ENCODE data around the gene OR11H7. TPM values are rescaled to one million over a fixed set of nuclear protein-coding genes. Genes with fewer than 3 reads are reported as not detected.
"Not testable (repeated sequence)": the region's sequence is repeated elsewhere in the genome, so short reads cannot be mapped to it uniquely, and the experiment has no call there.

The OR11H7 gene
- under 1 TPM; 0.45 to 0.75 (median 0.64) TPM for polyA plus RNA-seq (ENCODE audit: insufficient read length in 4 of 4)

- no peak for DNase-seq (ENCODE audit: low read depth in 4 of 4, low spot score in 3 of 4)
These were observed at the start of gene OR11H7 for GRCh38 chr14:20228681-20229080. Gene OR11H7 (plus strand): TSS chr14:20228981.

GRCh38 chr14:20179218-20179617 is 49.6 kb upstream of the OR11H7 start:
- no peak for DNase-seq (ENCODE audit: low read depth in 4 of 4, low spot score in 3 of 4)

- DNase-seq (ENCODE audit: low read depth in 4 of 4, low spot score in 3 of 4): no peak
These were observed 48.9 kb upstream of the OR11H7 start for GRCh38 chr14:20179880-20180279.

DNA sequence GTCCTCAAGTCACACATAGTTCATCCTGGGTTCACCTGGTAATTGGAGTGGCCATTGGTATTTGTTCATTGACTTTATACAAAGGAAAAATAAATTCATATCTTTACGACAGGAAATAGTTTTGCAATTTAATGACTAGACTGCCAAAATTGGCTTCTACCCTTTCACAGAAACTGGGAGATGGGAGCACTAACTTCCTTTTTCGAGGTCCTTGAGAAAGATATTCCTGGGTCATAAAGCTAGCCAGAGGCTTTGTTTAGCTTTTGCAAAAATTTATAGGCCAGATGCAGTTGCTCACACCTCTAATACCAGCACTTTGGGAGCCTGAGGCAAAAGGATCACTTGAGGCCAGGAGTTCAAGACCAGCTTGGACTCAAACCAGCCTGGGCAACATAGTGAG is 48.3 kb upstream of the OR11H7 start:
- DNase-seq (ENCODE audit: low read depth in 4 of 4, low spot score in 3 of 4): no peak

GRCh38 chr14:20184181-20184580 is 44.6 kb upstream of the OR11H7 start:
- no peak for DNase-seq (ENCODE audit: low read depth in 4 of 4, low spot score in 3 of 4)

GRCh38 chr14:20190596-20190995 is 38.2 kb upstream of the OR11H7 start, which contains the start of gene OR11G2:
Gene OR11G2 (plus strand): TSS chr14:20190896. CDS start chr14:20197438, 6,542 bp downstream.
- DNase-seq (ENCODE audit: low read depth in 4 of 4, low spot score in 3 of 4): no peak

DNA sequence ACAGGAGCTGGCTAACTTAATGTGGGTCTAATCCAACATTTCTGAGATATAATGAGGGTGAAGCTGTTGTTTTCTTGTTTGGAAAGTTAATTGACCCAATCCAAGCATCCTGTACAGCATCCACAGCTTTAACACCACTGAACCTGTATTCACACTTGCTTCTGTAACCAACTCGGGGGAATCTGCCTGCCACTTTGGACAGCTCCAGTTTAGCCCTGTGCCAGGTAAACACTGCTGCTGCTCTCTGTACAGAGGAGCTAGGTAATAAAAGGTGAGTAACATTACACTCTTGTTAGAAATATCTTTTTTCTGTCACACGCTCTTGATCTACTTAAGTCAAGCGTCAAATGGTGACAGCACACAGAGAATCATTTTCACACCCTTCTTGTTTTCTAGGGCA is 37.4 kb upstream of the OR11H7 start:
- no peak for DNase-seq (ENCODE audit: low read depth in 4 of 4, low spot score in 3 of 4)

DNA sequence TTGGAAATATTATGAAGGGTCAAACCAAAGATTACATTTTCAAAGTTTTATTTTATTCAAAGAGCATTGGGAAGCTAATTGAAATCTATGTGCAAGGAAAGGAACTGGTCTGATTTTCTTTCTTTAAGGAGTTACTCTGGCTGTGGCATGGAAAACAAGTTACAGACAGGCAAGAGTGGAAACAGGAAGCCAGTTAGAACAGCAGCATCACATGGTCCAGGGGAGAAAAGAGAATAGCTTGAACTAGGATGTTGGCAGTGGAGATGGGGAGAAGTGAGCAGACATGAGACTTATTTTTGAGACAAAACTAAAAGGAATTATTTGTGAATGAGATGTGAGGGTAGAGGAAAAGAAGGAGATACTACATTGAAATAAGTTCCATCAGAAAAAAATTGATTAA is 34.7 kb upstream of the OR11H7 start:
- DNase-seq (ENCODE audit: low read depth in 4 of 4, low spot score in 3 of 4): no peak

DNA sequence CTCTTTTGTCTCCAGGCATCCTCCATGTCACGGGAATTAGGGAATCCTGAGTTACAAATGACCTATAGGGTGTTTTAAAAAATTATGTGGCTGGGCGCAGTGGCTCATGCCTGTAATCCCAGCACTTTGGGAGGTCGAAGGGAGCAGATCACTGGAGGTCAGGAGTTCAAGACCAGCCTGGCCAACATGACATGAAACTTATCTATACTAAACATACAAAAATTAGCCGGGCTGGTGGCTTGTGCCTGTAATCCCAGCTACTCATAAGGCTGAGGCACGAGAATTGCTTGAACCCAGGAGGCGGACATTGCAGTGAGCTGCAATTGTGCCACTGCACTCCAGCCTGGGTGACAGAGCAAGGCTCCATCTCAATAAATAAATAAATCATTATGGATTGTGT is 33.6 kb upstream of the OR11H7 start:
- not testable (repeated sequence) for DNase-seq (ENCODE audit: low read depth in 4 of 4, low spot score in 3 of 4)

DNA sequence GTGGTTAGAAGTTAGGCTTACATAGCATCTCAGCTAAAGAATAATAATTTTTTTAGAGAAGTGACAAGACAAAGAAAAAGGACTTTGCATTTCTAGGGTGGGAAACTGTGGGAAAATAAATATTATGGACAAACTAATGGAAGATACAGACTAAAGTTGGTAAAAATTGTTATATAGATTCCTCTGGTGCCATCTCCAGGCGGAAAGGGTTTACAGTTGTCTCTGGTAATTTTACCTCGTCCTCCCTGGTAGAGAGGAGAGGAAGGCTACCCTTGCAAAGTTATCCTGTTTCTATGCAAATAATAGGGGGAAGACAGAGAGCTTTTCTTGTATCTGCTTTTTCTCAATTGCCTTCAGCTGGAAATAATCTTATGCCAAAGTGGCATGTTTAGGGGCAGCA is 32.9 kb upstream of the OR11H7 start:
- no peak for DNase-seq (ENCODE audit: low read depth in 4 of 4, low spot score in 3 of 4)

DNA sequence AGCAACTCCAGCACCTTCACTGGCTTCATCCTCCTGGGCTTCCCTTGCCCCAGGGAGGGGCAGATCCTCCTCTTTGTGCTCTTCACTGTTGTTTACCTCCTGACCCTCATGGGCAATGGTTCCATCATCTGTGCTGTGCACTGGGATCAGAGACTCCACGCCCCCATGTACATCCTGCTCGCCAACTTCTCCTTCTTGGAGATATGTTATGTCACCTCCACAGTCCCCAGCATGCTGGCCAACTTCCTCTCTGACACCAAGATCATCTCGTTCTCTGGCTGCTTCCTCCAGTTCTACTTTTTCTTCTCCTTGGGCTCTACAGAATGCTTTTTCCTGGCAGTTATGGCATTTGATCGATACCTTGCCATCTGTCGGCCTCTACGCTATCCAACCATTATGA is 31.3 kb upstream of the OR11H7 start:
- no peak for DNase-seq (ENCODE audit: low read depth in 4 of 4, low spot score in 3 of 4)

DNA sequence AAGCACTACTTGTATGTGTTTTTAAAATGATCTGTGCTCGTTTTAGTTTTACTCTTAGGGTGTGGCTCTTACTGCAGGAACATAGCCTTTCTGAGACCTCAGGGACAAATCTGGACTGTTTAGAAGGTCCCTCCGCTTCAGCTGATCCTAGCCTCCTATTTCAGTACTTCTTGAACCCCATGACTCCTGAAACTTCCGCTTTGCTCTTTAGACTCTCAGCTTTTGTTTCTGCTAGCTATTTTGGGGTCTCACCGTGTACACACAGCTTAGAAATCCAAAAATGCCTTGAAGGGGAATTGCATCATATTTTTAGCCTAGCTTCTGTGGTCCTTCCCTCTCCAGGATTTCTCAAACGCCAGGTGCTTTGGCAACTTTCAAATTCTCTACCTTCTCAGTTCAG is 29.8 kb upstream of the OR11H7 start:
- DNase-seq (ENCODE audit: low read depth in 4 of 4, low spot score in 3 of 4): no peak

DNA sequence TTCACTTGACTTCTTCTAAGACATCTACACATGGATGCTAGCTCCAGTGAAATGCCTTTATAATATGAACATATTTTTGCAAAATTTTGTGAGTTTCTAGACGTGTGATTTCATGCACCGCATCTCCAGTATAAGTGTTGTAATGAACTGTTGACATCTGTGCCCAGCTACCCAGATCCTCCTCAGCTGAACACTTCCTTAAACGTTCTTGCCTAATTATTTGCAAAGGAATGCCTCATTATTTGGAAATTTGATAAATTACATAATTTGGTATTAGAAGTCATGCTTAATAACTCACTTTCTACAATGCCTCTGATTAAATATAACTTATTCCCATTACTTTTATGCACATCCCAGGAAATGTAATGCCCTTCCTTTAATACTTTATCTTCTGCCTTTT is 24.1 kb upstream of the OR11H7 start:
- DNase-seq (ENCODE audit: low read depth in 4 of 4, low spot score in 3 of 4): no peak

DNA sequence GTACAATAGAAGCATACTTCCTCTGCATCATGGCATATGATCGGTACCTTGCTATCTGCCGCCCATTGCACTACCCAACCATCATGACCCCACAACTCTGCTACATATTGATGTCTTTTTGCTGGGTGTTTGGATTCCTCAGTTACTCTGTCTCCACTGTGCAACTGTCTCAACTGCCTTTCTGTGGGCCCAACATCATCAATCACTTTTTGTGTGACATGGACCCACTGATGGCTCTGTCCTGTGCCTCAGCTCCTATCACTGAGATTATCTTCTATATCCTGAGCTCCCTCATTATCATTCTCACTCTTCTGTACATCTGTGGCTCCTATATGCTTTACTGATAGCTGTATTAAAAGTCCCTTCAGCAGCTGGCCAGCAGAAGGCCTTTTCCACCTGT is 19.2 kb upstream of the OR11H7 start:
- DNase-seq (ENCODE audit: low read depth in 4 of 4, low spot score in 3 of 4): no peak

DNA sequence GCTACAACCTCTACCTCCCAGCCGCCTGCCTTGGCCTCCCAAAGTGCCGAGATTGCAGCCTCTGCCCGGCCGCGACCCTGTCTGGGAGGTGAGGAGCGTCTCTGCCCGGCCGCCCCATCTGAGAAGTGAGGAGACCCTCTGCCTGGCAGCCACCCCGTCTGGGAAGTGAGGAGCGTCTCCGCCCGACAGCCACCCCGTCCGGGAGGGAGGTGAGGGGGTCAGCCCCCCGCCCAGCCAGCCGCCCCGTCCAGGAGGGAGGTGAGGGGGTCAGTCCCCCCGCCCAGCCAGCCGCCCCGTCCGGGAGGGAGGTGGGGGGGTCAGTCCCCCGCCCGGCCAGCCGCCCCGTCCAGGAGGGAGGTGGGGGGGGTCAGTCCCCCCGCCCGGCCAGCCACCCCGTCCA is 16.4 kb upstream of the OR11H7 start:
- not testable (repeated sequence) for DNase-seq (ENCODE audit: low read depth in 4 of 4, low spot score in 3 of 4)

GRCh38 chr14:20215196-20215595 is 13.6 kb upstream of the OR11H7 start:
- no peak for DNase-seq (ENCODE audit: low read depth in 4 of 4, low spot score in 3 of 4)

DNA sequence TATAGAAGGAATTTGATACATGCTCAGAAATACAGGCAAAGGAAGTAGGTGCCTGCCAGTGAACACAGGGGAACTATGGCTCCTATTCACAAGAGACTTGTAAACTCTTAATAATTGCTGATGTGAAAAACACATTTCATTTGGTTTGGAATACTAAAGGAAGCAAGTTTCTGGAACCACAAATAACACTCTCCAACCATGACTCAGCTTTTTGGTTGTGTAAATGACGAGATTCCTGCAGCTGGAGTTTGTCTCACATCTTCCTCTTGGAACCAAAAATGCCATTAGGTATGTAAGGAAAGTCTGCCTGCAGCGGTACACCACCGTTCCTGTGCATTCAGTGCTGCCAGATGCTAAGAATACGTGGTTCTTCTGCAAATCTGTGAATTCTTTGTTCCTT is 9.7 kb upstream of the OR11H7 start:
- no peak for DNase-seq (ENCODE audit: low read depth in 4 of 4, low spot score in 3 of 4)

GRCh38 chr14:20223410-20223809 is 5.4 kb upstream of the OR11H7 start, which contains the start of gene OR11H6:
Gene OR11H6 (plus strand): TSS chr14:20223710. CDS start chr14:20223710, 0 bp downstream.
- no peak for DNase-seq (ENCODE audit: low read depth in 4 of 4, low spot score in 3 of 4)

GRCh38 chr14:20235415-20235814 is 6.6 kb downstream of the OR11H7 start:
- not testable (repeated sequence) for DNase-seq (ENCODE audit: low read depth in 4 of 4, low spot score in 3 of 4)

DNA sequence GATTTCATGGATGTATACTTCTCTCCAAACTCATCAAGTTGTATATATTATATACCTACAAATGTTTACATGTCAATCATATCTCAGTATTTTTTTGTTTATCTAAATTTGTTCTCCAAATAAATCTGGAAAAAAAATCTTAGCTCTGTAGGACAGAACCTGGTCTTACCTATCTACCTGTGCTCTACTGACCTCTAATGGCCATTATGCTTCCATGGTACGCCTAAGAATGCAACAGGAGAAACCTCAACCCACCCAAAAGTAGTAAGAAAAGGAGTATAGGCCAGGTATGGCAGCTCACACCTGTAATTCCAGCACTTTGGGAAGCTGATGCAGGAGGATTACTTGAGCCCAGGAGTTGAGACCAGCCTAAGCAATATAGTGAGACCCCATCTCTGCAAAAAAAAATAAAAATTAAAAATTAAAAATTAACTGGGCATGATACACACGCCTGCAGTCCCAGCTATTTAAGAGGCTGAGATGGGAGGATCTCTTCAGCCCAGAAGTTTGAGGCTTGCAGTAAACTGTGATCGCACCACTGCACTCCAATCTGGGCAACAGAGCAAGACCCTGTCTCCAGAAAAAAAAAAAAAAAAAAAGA is 19.0 kb downstream of the OR11H7 start:
- DNase-seq (ENCODE audit: low read depth in 4 of 4, low spot score in 3 of 4): no peak

DNA sequence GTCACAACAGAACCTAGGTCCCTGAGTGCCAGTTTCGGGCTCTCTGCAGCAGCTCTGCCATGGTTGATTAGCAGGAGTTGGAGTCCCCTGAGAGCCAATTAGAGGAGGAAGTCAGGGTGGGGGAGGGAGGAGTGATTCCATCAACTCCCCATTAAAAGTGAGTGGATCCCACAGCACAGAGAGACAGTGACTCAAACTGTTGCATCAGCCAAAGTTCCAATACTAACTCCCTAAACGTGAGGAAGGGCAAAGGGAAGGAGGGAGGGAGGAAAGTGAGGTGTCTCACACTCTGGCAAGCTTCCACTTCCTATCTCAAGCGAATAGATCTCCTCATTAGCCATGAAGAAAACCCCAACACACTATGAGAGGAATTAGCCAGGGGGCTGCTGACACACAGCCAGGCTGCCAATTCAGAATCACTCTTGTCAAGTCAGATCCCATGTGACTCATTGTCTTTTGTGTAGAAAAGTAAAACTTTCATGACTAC is 33.9 kb downstream of the OR11H7 start:
- DNase-seq (ENCODE audit: low read depth in 4 of 4, low spot score in 3 of 4): no peak

DNA sequence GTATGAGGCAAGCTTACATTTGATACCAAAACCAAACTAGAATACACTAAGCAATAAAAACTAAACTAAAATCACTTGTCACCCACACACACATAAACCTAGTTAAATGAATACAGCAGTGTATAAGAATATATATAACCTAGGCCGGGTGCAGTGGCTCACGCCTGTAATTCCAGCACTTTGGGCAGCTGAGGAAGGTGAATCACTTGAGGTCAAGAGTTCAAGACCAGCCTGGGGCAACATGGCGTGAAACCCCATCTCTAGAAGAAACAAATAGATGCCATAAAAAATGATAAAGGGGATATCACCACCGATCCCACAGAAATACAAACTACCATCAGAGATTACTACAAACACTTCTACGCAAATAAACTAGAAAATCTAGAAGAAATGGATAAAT is 35.6 kb downstream of the OR11H7 start:
- not testable (repeated sequence) for DNase-seq (ENCODE audit: low read depth in 4 of 4, low spot score in 3 of 4)

DNA sequence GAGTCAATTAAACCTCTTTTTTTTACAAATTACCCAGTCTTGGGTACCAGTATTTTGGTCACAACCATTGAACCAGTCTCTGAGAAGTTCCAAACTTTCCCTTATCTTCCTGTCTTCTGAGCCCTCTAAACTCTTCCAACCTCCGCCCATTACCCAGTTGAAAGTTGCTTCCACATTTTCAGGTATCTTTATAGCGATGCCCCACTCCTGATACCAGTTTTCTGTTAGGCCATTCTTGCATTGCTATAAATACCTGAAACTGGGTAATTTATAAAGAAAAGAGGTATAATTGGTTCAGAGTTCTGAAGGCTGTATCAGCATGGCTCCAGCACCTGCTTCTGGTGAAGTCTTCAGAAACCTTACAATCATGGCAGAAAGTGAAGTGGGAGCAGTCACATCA is 45.3 kb downstream of the OR11H7 start:
- no peak for DNase-seq (ENCODE audit: low read depth in 4 of 4, low spot score in 3 of 4)
